Liver (tissue), 9 donors: ENCODE results near the gene ERFE. TPM values are rescaled to one million over a fixed set of nuclear protein-coding genes. Genes with fewer than 3 reads are reported as not detected.
A peak's percentile ranks its signal among the peaks of the same experiment; 100 is the strongest.

Experiments used
- DNase-seq: peaks from one replicate; pipeline ENCODE4 v3.0.0-alpha.2; 2017; ENCODE audit warnings: low spot score
- H3K27ac ChIP-seq, 2 donors: one replicate each; pipeline ENCODE4 v1.7.0; 2013; ENCODE audit warnings: inconsistent platforms in 2 of 2, low read length in 2 of 2, control low read depth in 1 of 2, low read depth in 1 of 2, mild to moderate bottlenecking in 1 of 2
- H3K27me3 ChIP-seq, 4 donors: one replicate each; pipeline versions ENCODE4 v1.6.1 to v1.7.0; 2013; ENCODE audit warnings: low read length in 3 of 4, inconsistent platforms in 1 of 4, mild to moderate bottlenecking in 1 of 4, moderate library complexity in 1 of 4; ENCODE audit not compliant: control insufficient read depth in 4 of 4, insufficient read depth in 4 of 4
- H3K36me3 ChIP-seq, 4 donors: one replicate each; pipeline versions ENCODE4 v1.6.1 to v1.7.0; 2013; ENCODE audit warnings: low read length in 3 of 4, mild to moderate bottlenecking in 3 of 4, low read depth in 1 of 4, moderate library complexity in 1 of 4; ENCODE audit not compliant: control insufficient read depth in 4 of 4, insufficient read depth in 3 of 4
- H3K4me1 ChIP-seq, 4 donors: one replicate each; pipeline versions ENCODE4 v1.6.1 to v1.7.0; 2013; ENCODE audit warnings: low read length in 3 of 4, mild to moderate bottlenecking in 3 of 4, moderate library complexity in 1 of 4; ENCODE audit not compliant: control insufficient read depth in 4 of 4, insufficient read depth in 4 of 4
- H3K4me3 ChIP-seq, 3 donors: one replicate each; pipeline versions ENCODE4 v1.6.1 to v1.7.0; 2013; ENCODE audit warnings: low read length in 3 of 3, control low read depth in 1 of 3, low read depth in 1 of 3, mild to moderate bottlenecking in 1 of 3
- H3K9ac ChIP-seq, 2 donors: one replicate each; pipeline ENCODE4 v1.7.0; 2013; ENCODE audit warnings: low read length in 2 of 2, mild to moderate bottlenecking in 2 of 2, moderate library complexity in 2 of 2, control low read depth in 1 of 2, low read depth in 1 of 2
- H3K9me3 ChIP-seq, 4 donors: one replicate each; pipeline versions ENCODE4 v1.6.1 to v1.7.0; 2013; ENCODE audit warnings: low read length in 3 of 4; ENCODE audit not compliant: control insufficient read depth in 4 of 4
- FOXA1 ChIP-seq: IDR thresholded peaks from 2 replicates; pipeline ENCODE4 v1.6.1; 2016; ENCODE audit warnings: antibody characterized with exemption
- GABPA ChIP-seq, 2 donors: IDR thresholded peaks in 1 of 2; conservative IDR thresholded peaks in 1 of 2; 2 replicates each; pipeline ENCODE4 v1.6.1; 2016; ENCODE audit warnings: antibody characterized with exemption in 2 of 2, mild to moderate bottlenecking in 1 of 2, moderate library complexity in 1 of 2
- HNF4A ChIP-seq, 2 donors: conservative IDR thresholded peaks; 2 replicates each; pipeline ENCODE4 v1.6.1; 2016; ENCODE audit warnings: antibody characterized with exemption in 2 of 2, mild to moderate bottlenecking in 2 of 2
- HNF4G ChIP-seq: IDR thresholded peaks from 2 replicates; pipeline ENCODE4 v1.6.1; 2016; ENCODE audit warnings: antibody characterized with exemption
- JUND ChIP-seq, 2 donors: IDR thresholded peaks; 2 replicates each; pipeline ENCODE4 v1.6.1; 2016; ENCODE audit warnings: antibody characterized with exemption in 2 of 2
- SP1 ChIP-seq: IDR thresholded peaks from 2 replicates; pipeline ENCODE4 v1.6.1; 2018; ENCODE audit warnings: antibody characterized with exemption, mild to moderate bottlenecking
- TAF1 ChIP-seq: conservative IDR thresholded peaks from 2 replicates; pipeline ENCODE4 v1.6.1; 2016; ENCODE audit warnings: antibody characterized with exemption, mild to moderate bottlenecking
- YY1 ChIP-seq: IDR thresholded peaks from 2 replicates; pipeline ENCODE4 v1.6.1; 2016; ENCODE audit warnings: antibody characterized with exemption, mild to moderate bottlenecking
- WGBS: extraction: QIAGEN DNeasy Blood & Tissue Kit; methylation state at CpG from one replicate; pipeline ENCODE4 v1.1.7; 2013; 5-methylcytosine and 5-hydroxymethylcytosine counted together
- polyA plus RNA-seq, 2 donors: library from polyadenylated mRNA; stranded (reverse) in 1 of 2; unstranded in 1 of 2; fragments of 200-250 nt in 1 of 2; fragments of >200 nt in 1 of 2; fragmentation: Nextera tagmentation in 1 of 2; extraction: Ambion mirVana in 1 of 2; gene quantifications; one replicate each; pipeline versions ENCODE4 v1.2.1 to v1.2.3, GENCODE V29; 2013 to 2015
- total RNA-seq, 2 donors: library from RNA; depleted of rRNA; stranded (reverse); fragments of >200 nt; gene quantifications; one replicate each; pipeline ENCODE4 v1.2.3, GENCODE V29; 2014
- TF ChIP-seq, protein P1 (sequence below): IDR thresholded peaks from 2 replicates; pipeline ENCODE4 v1.6.1; 2016; ENCODE audit warnings: antibody characterized with exemption
- TF ChIP-seq, protein P2 (sequence below): fragments of 150-350 bp; IDR thresholded peaks from 2 replicates; pipeline ENCODE4 v1.5.1; 2017; ENCODE audit warnings: improper control_type of control experiment, low read depth, low read length; ENCODE audit not compliant: missing input control
- TF ChIP-seq, protein P3 (sequence below): IDR thresholded peaks from 2 replicates; pipeline ENCODE4 v1.6.1; 2016; ENCODE audit warnings: antibody characterized with exemption
- TF ChIP-seq, protein P4 (sequence below): IDR thresholded peaks from 2 replicates; pipeline ENCODE4 v1.6.1; 2016; ENCODE audit warnings: antibody characterized with exemption, mild to moderate bottlenecking
- donor health status: healthy.
- donor health status: healthy.
- donor health status: healthy.
- donor health status: healthy.
- donor health status: healthy.

Gene ERFE, protein sequence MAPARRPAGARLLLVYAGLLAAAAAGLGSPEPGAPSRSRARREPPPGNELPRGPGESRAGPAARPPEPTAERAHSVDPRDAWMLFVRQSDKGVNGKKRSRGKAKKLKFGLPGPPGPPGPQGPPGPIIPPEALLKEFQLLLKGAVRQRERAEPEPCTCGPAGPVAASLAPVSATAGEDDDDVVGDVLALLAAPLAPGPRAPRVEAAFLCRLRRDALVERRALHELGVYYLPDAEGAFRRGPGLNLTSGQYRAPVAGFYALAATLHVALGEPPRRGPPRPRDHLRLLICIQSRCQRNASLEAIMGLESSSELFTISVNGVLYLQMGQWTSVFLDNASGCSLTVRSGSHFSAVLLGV
- 10 to 100 TPM in 1 of 2 donors, not detected in 1; 14.0 TPM for total RNA-seq
- polyA plus RNA-seq = under 1 TPM in 1 of 2 donors, not detected in 1; 0.17 TPM

DNA sequence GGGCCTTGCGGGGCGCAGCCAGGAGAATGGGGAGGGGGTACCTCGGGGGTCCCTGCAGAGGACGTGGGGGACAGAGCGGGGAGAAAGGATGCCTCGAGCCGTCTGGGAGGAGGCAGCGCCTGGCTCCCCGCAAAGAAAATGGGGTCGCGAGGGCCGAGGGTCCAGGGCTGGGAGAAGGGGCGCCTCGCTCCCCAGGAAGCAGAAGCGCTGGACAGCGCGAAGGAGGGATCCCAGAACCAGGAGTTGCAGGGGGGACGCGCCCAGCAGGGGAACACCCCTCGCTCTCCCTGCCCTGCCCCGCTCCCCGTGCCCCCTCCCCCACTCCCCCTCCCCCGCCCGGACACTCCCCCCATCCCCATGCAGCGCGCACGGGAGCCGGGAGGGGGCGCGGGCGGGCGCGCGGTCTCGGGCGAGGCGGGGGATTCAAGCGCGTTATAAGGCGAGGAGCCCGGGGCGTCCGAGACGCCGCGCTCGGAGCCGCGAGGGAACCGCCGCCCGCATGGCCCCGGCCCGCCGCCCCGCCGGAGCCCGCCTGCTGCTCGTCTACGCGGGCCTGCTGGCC is at the start of gene ERFE:
TSS of gene ERFE (plus strand) at position 462 of the 562 bp plus-strand sequence. CDS start at position 500, 38 bp downstream.
- H3K9ac ChIP-seq = no peak within 1 kb of the TSS
- no peaks in the 10 kb centered on the region for H3K36me3 ChIP-seq
- no peak within 1 kb of the TSS for H3K27ac ChIP-seq
- peak within 1 kb of the TSS in 1 of 3 donors; percentile 54 for H3K4me3 ChIP-seq
- H3K9me3 ChIP-seq = no peaks in the 10 kb centered on the region
- no peaks in the 10 kb centered on the region for H3K27me3 ChIP-seq
- 11% methylated on average over 59 of the region's 61 CpGs for WGBS
- peaks cover 0 to 11% (median 5%) of the 10 kb centered on the region in 4 donors for H3K4me1 ChIP-seq
- TF ChIP-seq, protein P1, sequence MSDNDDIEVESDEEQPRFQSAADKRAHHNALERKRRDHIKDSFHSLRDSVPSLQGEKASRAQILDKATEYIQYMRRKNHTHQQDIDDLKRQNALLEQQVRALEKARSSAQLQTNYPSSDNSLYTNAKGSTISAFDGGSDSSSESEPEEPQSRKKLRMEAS = no peak
- TF ChIP-seq, protein P2, sequence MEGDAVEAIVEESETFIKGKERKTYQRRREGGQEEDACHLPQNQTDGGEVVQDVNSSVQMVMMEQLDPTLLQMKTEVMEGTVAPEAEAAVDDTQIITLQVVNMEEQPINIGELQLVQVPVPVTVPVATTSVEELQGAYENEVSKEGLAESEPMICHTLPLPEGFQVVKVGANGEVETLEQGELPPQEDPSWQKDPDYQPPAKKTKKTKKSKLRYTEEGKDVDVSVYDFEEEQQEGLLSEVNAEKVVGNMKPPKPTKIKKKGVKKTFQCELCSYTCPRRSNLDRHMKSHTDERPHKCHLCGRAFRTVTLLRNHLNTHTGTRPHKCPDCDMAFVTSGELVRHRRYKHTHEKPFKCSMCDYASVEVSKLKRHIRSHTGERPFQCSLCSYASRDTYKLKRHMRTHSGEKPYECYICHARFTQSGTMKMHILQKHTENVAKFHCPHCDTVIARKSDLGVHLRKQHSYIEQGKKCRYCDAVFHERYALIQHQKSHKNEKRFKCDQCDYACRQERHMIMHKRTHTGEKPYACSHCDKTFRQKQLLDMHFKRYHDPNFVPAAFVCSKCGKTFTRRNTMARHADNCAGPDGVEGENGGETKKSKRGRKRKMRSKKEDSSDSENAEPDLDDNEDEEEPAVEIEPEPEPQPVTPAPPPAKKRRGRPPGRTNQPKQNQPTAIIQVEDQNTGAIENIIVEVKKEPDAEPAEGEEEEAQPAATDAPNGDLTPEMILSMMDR = peak; percentile 12
- peak; percentile 69 for DNase-seq

DNA sequence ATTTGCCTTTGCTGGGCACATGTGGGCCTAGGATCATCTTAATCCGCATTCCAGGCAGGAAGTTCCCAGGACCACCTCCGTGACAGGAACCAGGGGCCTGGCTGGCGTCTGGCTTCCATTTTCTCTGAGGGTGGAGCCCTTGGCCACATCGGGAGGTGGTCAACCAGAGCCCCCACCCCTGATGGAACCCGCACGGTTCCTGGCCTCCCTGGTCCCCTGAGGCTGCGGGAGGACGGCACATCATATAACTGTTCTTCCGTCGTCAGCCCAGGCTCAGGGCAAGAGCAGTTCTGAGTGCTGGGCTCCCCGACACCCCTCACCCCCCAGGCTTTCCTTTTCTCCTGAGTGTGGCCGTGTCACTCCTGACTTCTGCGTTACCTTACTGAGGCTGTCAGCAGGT is 45.2 kb upstream of the ERFE start:
- Histone ChIP-seq H3K27me3 (no peaks in the 10 kb centered on the region), H3K4me1 (peaks cover 0 to 3% (median 1%) of the 10 kb centered on the region in 4 donors), H3K4me3 (no peak overlapping the region), H3K36me3 (no peaks in the 10 kb centered on the region), H3K9ac (no peak overlapping the region), H3K9me3 (no peaks in the 10 kb centered on the region), H3K27ac (no peak overlapping the region)
- TF ChIP-seq YY1 (no peak), HNF4A (conservative IDR thresholded peaks at IDR 0.05) (no peak), SP1 (no peak), TAF1 (no peak), FOXA1 (no peak)
- TF ChIP-seq, protein P3, sequence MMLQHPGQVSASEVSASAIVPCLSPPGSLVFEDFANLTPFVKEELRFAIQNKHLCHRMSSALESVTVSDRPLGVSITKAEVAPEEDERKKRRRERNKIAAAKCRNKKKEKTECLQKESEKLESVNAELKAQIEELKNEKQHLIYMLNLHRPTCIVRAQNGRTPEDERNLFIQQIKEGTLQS = no peak
- no peak for DNase-seq
- 97% methylated on average over 13 of the region's 13 CpGs for WGBS

DNA sequence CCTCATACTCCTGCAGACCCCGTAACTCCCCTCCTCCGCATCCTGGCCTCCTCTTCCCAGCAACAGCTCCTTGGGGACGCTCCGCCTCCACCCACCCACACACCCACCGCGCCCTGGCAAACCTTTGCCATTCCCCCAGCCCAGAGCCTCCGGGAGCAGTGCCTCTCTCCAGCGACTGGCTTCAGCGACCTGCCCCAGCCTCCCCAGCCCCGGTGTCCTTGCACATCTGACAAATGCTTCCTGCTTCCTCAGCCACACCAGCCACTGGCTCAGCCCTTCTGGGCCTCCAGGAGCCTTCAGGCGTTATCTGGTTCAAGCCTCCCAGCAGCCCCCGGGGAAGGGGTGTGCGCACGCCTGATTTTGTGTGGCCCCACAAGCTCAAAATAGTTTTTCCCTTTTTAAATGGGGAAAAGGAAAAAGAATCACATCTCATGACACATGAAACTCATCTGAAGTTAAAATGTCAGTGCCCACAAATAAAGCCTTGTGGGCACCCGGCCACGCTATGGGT is 44.4 kb upstream of the ERFE start:
- TF ChIP-seq HNF4G = no peak
- TF ChIP-seq, protein P4, sequence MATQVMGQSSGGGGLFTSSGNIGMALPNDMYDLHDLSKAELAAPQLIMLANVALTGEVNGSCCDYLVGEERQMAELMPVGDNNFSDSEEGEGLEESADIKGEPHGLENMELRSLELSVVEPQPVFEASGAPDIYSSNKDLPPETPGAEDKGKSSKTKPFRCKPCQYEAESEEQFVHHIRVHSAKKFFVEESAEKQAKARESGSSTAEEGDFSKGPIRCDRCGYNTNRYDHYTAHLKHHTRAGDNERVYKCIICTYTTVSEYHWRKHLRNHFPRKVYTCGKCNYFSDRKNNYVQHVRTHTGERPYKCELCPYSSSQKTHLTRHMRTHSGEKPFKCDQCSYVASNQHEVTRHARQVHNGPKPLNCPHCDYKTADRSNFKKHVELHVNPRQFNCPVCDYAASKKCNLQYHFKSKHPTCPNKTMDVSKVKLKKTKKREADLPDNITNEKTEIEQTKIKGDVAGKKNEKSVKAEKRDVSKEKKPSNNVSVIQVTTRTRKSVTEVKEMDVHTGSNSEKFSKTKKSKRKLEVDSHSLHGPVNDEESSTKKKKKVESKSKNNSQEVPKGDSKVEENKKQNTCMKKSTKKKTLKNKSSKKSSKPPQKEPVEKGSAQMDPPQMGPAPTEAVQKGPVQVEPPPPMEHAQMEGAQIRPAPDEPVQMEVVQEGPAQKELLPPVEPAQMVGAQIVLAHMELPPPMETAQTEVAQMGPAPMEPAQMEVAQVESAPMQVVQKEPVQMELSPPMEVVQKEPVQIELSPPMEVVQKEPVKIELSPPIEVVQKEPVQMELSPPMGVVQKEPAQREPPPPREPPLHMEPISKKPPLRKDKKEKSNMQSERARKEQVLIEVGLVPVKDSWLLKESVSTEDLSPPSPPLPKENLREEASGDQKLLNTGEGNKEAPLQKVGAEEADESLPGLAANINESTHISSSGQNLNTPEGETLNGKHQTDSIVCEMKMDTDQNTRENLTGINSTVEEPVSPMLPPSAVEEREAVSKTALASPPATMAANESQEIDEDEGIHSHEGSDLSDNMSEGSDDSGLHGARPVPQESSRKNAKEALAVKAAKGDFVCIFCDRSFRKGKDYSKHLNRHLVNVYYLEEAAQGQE = no peak
- no peak for TF ChIP-seq JUND (IDR thresholded peaks at IDR 0.05)
- TF ChIP-seq GABPA (IDR thresholded peaks at IDR 0.05 in 1 of 2, conservative IDR thresholded peaks at IDR 0.05 in 1 of 2) = no peak
- 83% methylated on average over 16 of the region's 16 CpGs for WGBS
- H3K4me1 ChIP-seq = peaks cover 0 to 3% (median 0%) of the 10 kb centered on the region in 4 donors
- H3K9ac ChIP-seq = no peak overlapping the region
- no peak overlapping the region for H3K27ac ChIP-seq
- H3K4me3 ChIP-seq = no peak overlapping the region
- H3K27me3 ChIP-seq = no peaks in the 10 kb centered on the region
- no peak for DNase-seq
- no peaks in the 10 kb centered on the region for H3K36me3 ChIP-seq
- no peaks in the 10 kb centered on the region for H3K9me3 ChIP-seq
